Mesenteric fat pad (tissue), 1 donor: Measurements from ENCODE around the gene P2RY10. TPM values are rescaled to one million over a fixed set of nuclear protein-coding genes. Genes with fewer than 3 reads are reported as not detected.
"Not testable (repeated sequence)": the region's sequence is repeated elsewhere in the genome, so short reads cannot be mapped to it uniquely, and the experiment has no call there.

Source experiments
- DNase-seq: peaks from one replicate; pipeline ENCODE4 v3.0.0-alpha.2; 2020; ENCODE audit warnings: low spot score
- long read RNA-seq: library from polyadenylated mRNA; unstranded; transcript quantifications from one replicate; pipeline ENCODE4 v2.0.0, GENCODE V29; 2020
- total RNA-seq: library from RNA; stranded (reverse); fragmentation: NEBNext Ultra II Directional; extraction: Animal tissue kit (Norgen Biotek cat#: 25700); gene quantifications from one replicate; pipeline ENCODE4 v1.2.1, GENCODE V29; 2021
- donor health status: DM: yes; HTN: yes; CAD: no.

The P2RY10 gene
- total RNA-seq = 0.19 TPM
- long read RNA-seq, partial matches to known transcripts = 0 of 1 reads
- long read RNA-seq, other reads (novel, unspliced or antisense) = 0 of 1 reads

- no peak for DNase-seq
These were observed at the start of gene P2RY10 for GRCh38 chrX:78945186-78945912. TSS of gene P2RY10 (plus strand) at chrX:78945391. CDS start at chrX:78960521, 15,130 bp downstream.

GRCh38 chrX:78922754-78923153, 22.4 kb upstream of the P2RY10 start:
- DNase-seq = no peak

GRCh38 chrX:78923198-78924015, 21.8 kb upstream of the P2RY10 start:
- no peak for DNase-seq

- no peak for DNase-seq
These were observed 13.4 kb upstream of the P2RY10 start for GRCh38 chrX:78931814-78932213.

- no peak for DNase-seq
These were observed 10.3 kb upstream of the P2RY10 start for GRCh38 chrX:78934866-78935265.

GRCh38 chrX:78944351-78944750, 840 bp upstream of the P2RY10 start:
- no peak for DNase-seq

- DNase-seq = no peak
These were observed 1.2 kb downstream of the P2RY10 start for GRCh38 chrX:78946178-78946931.

GRCh38 chrX:78950009-78950835, 5.0 kb downstream of the P2RY10 start:
- DNase-seq = no peak

GRCh38 chrX:78957049-78957767, 12.0 kb downstream of the P2RY10 start:
- DNase-seq = no peak

GRCh38 chrX:78957768-78958130, 12.6 kb downstream of the P2RY10 start:
- DNase-seq = no peak

GRCh38 chrX:78958419-78959116, 13.4 kb downstream of the P2RY10 start:
- DNase-seq = no peak

- DNase-seq = no peak
These were observed 15.7 kb downstream of the P2RY10 start for GRCh38 chrX:78960888-78961287.

GRCh38 chrX:78964598-78964997, 19.4 kb downstream of the P2RY10 start:
- DNase-seq = no peak

GRCh38 chrX:78979789-78980464, 34.7 kb downstream of the P2RY10 start:
- DNase-seq = no peak

GRCh38 chrX:78989349-78989748, 44.2 kb downstream of the P2RY10 start:
- DNase-seq = no peak

- no peak for DNase-seq
These were observed 52.8 kb downstream of the P2RY10 start for GRCh38 chrX:78997870-78998558.

GRCh38 chrX:79007540-79007939, 62.3 kb downstream of the P2RY10 start:
- DNase-seq = not testable (repeated sequence)
